ENCODE data around the gene JKAMP. TPM values are rescaled to one million over a fixed set of nuclear protein-coding genes. Genes with fewer than 3 reads are reported as not detected.

Gene JKAMP
- total and polyA plus RNA-seq, 4 donors, result 19.7 to 65.1 (median 32.5) TPM

- no peak overlapping the region for H3K9ac ChIP-seq (ENCODE audit: low read depth in 1 of 2, low read length in 2 of 2)
- no peaks in the 10 kb centered on the region for H3K9me3 ChIP-seq (ENCODE audit: control insufficient read depth in 4 of 4, low read length in 3 of 4)
- no peaks in the 10 kb centered on the region for H3K4me1 ChIP-seq (ENCODE audit: control insufficient read depth in 4 of 4, insufficient read depth in 4 of 4, low read length in 3 of 4)
- no peaks in the 10 kb centered on the region for H3K36me3 ChIP-seq (ENCODE audit: control insufficient read depth in 4 of 4, insufficient read depth in 3 of 4, low read depth in 1 of 4, low read length in 3 of 4)
- no peak overlapping the region for H3K4me3 ChIP-seq (ENCODE audit: low read depth in 1 of 3, low read length in 3 of 3)
- H3K27me3 ChIP-seq (ENCODE audit: control insufficient read depth in 4 of 4, insufficient read depth in 4 of 4, low read length in 3 of 4), result no peaks in the 10 kb centered on the region
- no peak overlapping the region for H3K27ac ChIP-seq (ENCODE audit: low read depth in 1 of 2, low read length in 2 of 2)
- DNase-seq (ENCODE audit: low spot score), result no peak
- WGBS, result 41% methylated on average over 3 of the region's 3 CpGs
- TF ChIP-seq REST (IDR thresholded peaks at IDR 0.05) (no peak), HNF4G (IDR thresholded peaks at IDR 0.05) (no peak), ATF3 (IDR thresholded peaks at IDR 0.05) (no peak), RAD21 (IDR thresholded peaks at IDR 0.05) (no peak)
These were observed 26.6 kb downstream of the JKAMP start for GRCh38 chr14:59510966-59511365.

- Histone ChIP-seq H3K27me3 (ENCODE audit: control insufficient read depth in 4 of 4, insufficient read depth in 4 of 4, low read length in 3 of 4) (no peaks in the 10 kb centered on the region), H3K4me1 (ENCODE audit: control insufficient read depth in 4 of 4, insufficient read depth in 4 of 4, low read length in 3 of 4) (no peaks in the 10 kb centered on the region), H3K9ac (ENCODE audit: low read depth in 1 of 2, low read length in 2 of 2) (no peak overlapping the region), H3K4me3 (ENCODE audit: low read depth in 1 of 3, low read length in 3 of 3) (no peak overlapping the region), H3K27ac (ENCODE audit: low read depth in 1 of 2, low read length in 2 of 2) (no peak overlapping the region), H3K36me3 (ENCODE audit: control insufficient read depth in 4 of 4, insufficient read depth in 3 of 4, low read depth in 1 of 4, low read length in 3 of 4) (no peaks in the 10 kb centered on the region), H3K9me3 (ENCODE audit: control insufficient read depth in 4 of 4, low read length in 3 of 4) (no peaks in the 10 kb centered on the region)
- 82% methylated on average over 4 of the region's 4 CpGs for WGBS
- TF ChIP-seq SP1 (IDR thresholded peaks at IDR 0.05) (no peak), CTCF (IDR thresholded peaks at IDR 0.05; ENCODE audit: low read depth, low read length, missing input control) (peak; percentile 17)
- DNase-seq (ENCODE audit: low spot score), result no peak
These were observed 27.7 kb downstream of the JKAMP start for GRCh38 chr14:59511916-59512575.

- no peak overlapping the region for H3K27ac ChIP-seq (ENCODE audit: low read depth in 1 of 2, low read length in 2 of 2)
- H3K4me1 ChIP-seq (ENCODE audit: control insufficient read depth in 4 of 4, insufficient read depth in 4 of 4, low read length in 3 of 4), result no peaks in the 10 kb centered on the region
- H3K36me3 ChIP-seq (ENCODE audit: control insufficient read depth in 4 of 4, insufficient read depth in 3 of 4, low read depth in 1 of 4, low read length in 3 of 4), result no peaks in the 10 kb centered on the region
- H3K9me3 ChIP-seq (ENCODE audit: control insufficient read depth in 4 of 4, low read length in 3 of 4), result no peaks in the 10 kb centered on the region
- WGBS, result 80% methylated on average over 3 of the region's 3 CpGs
- H3K9ac ChIP-seq (ENCODE audit: low read depth in 1 of 2, low read length in 2 of 2), result no peak overlapping the region
- H3K27me3 ChIP-seq (ENCODE audit: control insufficient read depth in 4 of 4, insufficient read depth in 4 of 4, low read length in 3 of 4), result no peaks in the 10 kb centered on the region
- H3K4me3 ChIP-seq (ENCODE audit: low read depth in 1 of 3, low read length in 3 of 3), result no peak overlapping the region
- DNase-seq (ENCODE audit: low spot score), result no peak
- TF ChIP-seq ZBTB33 (IDR thresholded peaks at IDR 0.05), result no peak
- TF ChIP-seq GABPA (IDR thresholded peaks at IDR 0.05 in 1 of 2, conservative IDR thresholded peaks at IDR 0.05 in 1 of 2), result no peak
- TF ChIP-seq JUND (IDR thresholded peaks at IDR 0.05), result no peak
- no peak for TF ChIP-seq EGR1 (IDR thresholded peaks at IDR 0.05; ENCODE audit: low read depth in 2 of 2)
- TF ChIP-seq HNF4A (conservative IDR thresholded peaks at IDR 0.05), result no peak
- no peak for TF ChIP-seq REST (IDR thresholded peaks at IDR 0.05)
- no peak for TF ChIP-seq TAF1 (conservative IDR thresholded peaks at IDR 0.05)
- TF ChIP-seq SP1 (IDR thresholded peaks at IDR 0.05), result no peak
- no peak for TF ChIP-seq CTCF (IDR thresholded peaks at IDR 0.05; ENCODE audit: low read depth, low read length, missing input control)
- no peak for TF ChIP-seq HNF4G (IDR thresholded peaks at IDR 0.05)
These were observed 35.9 kb downstream of the JKAMP start for GRCh38 chr14:59520224-59520623.
